ENCODE data around the gene DUSP22. TPM values are rescaled to one million over a fixed set of nuclear protein-coding genes. Genes with fewer than 3 reads are reported as not detected.
A peak's percentile ranks its signal among the peaks of the same experiment; 100 is the strongest.

The DUSP22 gene
- total RNA-seq, 1 donor from 2014 or later: 40.0 TPM

- DNase-seq (ENCODE audit: low spot score): no peak
- peaks cover 66% of the 10 kb centered on the region for H3K9me3 Mint-ChIP-seq
- H3K4me2 ChIP-seq: no peak overlapping the region
- no peak overlapping the region for H3K27ac Mint-ChIP-seq
- no peaks in the 10 kb centered on the region for H3F3A ChIP-seq (ENCODE audit: low read depth)
- no peak overlapping the region for H2AFZ ChIP-seq (replicated peaks)
- no peaks in the 10 kb centered on the region for H3K36me3 ChIP-seq
- H3K9ac ChIP-seq: no peak overlapping the region
- H3K4me3 ChIP-seq: no peak overlapping the region
- H3K27me3 ChIP-seq: no peaks in the 10 kb centered on the region
- peaks cover 7% of the 10 kb centered on the region for H3K9me3 ChIP-seq (ENCODE audit: low read depth)
- no peaks in the 10 kb centered on the region for H3K4me1 Mint-ChIP-seq
- no peaks in the 10 kb centered on the region for H4K20me1 ChIP-seq (ENCODE audit: low read depth)
- H3K4me3 Mint-ChIP-seq: no peak overlapping the region
- H3K27ac ChIP-seq: no peak overlapping the region
- peaks cover 14% of the 10 kb centered on the region for H3K27me3 Mint-ChIP-seq (ENCODE audit: insufficient read depth, low read depth)
- TF ChIP-seq EZH2phosphoT487 (IDR thresholded peaks at IDR 0.05) (no peak), EZH2 (IDR thresholded peaks at IDR 0.05) (no peak)
- TF ChIP-seq, protein P1, sequence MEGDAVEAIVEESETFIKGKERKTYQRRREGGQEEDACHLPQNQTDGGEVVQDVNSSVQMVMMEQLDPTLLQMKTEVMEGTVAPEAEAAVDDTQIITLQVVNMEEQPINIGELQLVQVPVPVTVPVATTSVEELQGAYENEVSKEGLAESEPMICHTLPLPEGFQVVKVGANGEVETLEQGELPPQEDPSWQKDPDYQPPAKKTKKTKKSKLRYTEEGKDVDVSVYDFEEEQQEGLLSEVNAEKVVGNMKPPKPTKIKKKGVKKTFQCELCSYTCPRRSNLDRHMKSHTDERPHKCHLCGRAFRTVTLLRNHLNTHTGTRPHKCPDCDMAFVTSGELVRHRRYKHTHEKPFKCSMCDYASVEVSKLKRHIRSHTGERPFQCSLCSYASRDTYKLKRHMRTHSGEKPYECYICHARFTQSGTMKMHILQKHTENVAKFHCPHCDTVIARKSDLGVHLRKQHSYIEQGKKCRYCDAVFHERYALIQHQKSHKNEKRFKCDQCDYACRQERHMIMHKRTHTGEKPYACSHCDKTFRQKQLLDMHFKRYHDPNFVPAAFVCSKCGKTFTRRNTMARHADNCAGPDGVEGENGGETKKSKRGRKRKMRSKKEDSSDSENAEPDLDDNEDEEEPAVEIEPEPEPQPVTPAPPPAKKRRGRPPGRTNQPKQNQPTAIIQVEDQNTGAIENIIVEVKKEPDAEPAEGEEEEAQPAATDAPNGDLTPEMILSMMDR (IDR thresholded peaks at IDR 0.05): no peak
- no peaks in the 10 kb centered on the region for H3K4me1 ChIP-seq
- no peaks in the 10 kb centered on the region for H3K79me2 ChIP-seq (ENCODE audit: low read depth)
- H3K36me3 Mint-ChIP-seq: peaks cover 15% of the 10 kb centered on the region
Measured at GRCh38 chr6:347951-348859, 55.9 kb downstream of the DUSP22 start.

- H3K36me3 ChIP-seq: no peaks in the 10 kb centered on the region
- Mint-ChIP-seq H3K4me1 (peaks cover 3% of the 10 kb centered on the region), H3K36me3 (peaks cover 14% of the 10 kb centered on the region), H3K4me3 (no peak overlapping the region), H3K9me3 (peaks cover 64% of the 10 kb centered on the region), H3K27ac (peak overlapping the region; percentile 14), H3K27me3 (ENCODE audit: insufficient read depth, low read depth) (peaks cover 12% of the 10 kb centered on the region)
- no peak overlapping the region for H3K4me3 ChIP-seq
- H3K4me1 ChIP-seq: no peaks in the 10 kb centered on the region
- no peaks in the 10 kb centered on the region for H3F3A ChIP-seq (ENCODE audit: low read depth)
- H3K27ac ChIP-seq: no peak overlapping the region
- no peaks in the 10 kb centered on the region for H3K79me2 ChIP-seq (ENCODE audit: low read depth)
- H3K9ac ChIP-seq: no peak overlapping the region
- no peak for DNase-seq (ENCODE audit: low spot score)
- H3K4me2 ChIP-seq: no peak overlapping the region
- no peaks in the 10 kb centered on the region for H3K27me3 ChIP-seq
- H3K9me3 ChIP-seq (ENCODE audit: low read depth): peaks cover 7% of the 10 kb centered on the region
- H2AFZ ChIP-seq (replicated peaks): no peak overlapping the region
- no peaks in the 10 kb centered on the region for H4K20me1 ChIP-seq (ENCODE audit: low read depth)
- TF ChIP-seq EZH2phosphoT487 (IDR thresholded peaks at IDR 0.05): no peak
Measured at GRCh38 chr6:348860-349396, 56.6 kb downstream of the DUSP22 start.

DNA sequence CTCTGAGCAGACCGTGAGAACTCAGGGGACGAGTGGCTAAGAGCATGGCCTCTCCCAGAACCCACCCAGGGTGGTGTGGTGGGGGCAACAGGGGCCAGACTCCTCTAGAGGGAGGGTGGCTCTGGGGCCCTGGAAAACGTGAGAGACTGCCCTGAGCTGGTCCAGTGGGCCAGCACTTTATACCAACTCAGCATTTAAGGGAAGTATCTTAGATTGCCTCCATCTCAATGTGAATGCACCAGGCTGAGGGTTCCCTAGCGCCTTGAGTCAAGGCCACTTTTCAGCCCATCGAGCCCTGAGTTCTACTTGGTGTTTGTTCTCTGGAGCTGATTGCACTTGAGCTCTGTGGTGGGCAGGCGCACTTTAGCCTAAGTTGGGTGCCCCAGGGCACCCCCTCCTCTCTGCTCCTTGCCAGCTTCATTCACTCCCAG is 57.2 kb downstream of the DUSP22 start:
- H3K36me3 ChIP-seq: no peaks in the 10 kb centered on the region
- no peak overlapping the region for H3K27ac Mint-ChIP-seq
- no peaks in the 10 kb centered on the region for H3F3A ChIP-seq (ENCODE audit: low read depth)
- H3K36me3 Mint-ChIP-seq: peaks cover 13% of the 10 kb centered on the region
- H3K27ac ChIP-seq: no peak overlapping the region
- H3K27me3 ChIP-seq: no peaks in the 10 kb centered on the region
- peaks cover 7% of the 10 kb centered on the region for H3K9me3 ChIP-seq (ENCODE audit: low read depth)
- H4K20me1 ChIP-seq (ENCODE audit: low read depth): no peaks in the 10 kb centered on the region
- peaks cover 65% of the 10 kb centered on the region for H3K9me3 Mint-ChIP-seq
- peaks cover 7% of the 10 kb centered on the region for H3K27me3 Mint-ChIP-seq (ENCODE audit: insufficient read depth, low read depth)
- TF ChIP-seq, protein P1 (IDR thresholded peaks at IDR 0.05): no peak
- TF ChIP-seq EZH2 (IDR thresholded peaks at IDR 0.05) (no peak), EZH2phosphoT487 (IDR thresholded peaks at IDR 0.05) (no peak)
- H3K4me1 ChIP-seq: no peaks in the 10 kb centered on the region
- DNase-seq (ENCODE audit: low spot score): no peak
- H3K4me1 Mint-ChIP-seq: peaks cover 4% of the 10 kb centered on the region
- no peak overlapping the region for H3K4me3 Mint-ChIP-seq
- H3K79me2 ChIP-seq (ENCODE audit: low read depth): no peaks in the 10 kb centered on the region
- H3K4me2 ChIP-seq: no peak overlapping the region
- H3K4me3 ChIP-seq: no peak overlapping the region
- H3K9ac ChIP-seq: no peak overlapping the region
- H2AFZ ChIP-seq (replicated peaks): no peak overlapping the region

DNA sequence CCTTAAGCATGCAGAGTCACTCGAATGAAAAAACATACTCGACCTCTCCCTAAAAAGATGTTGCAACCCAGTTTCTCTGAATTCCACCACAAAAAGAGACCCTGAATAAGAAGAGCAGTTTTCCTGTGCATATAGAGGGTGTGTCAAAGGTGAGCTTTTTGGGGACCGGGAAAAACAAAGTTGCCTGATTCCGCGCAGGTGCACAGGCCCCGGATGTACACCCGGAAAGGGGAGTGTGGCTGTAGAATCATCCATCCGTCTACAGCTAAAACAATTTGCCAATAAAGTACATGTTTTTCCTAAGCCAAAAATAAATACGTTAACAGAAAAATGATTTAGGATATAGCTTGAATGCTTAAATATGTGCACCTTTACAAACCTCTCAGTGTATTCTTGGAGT is 58.1 kb downstream of the DUSP22 start:
- H3K9ac ChIP-seq: no peak overlapping the region
- no peaks in the 10 kb centered on the region for H3K27me3 ChIP-seq
- Mint-ChIP-seq H3K27me3 (ENCODE audit: insufficient read depth, low read depth) (peaks cover 5% of the 10 kb centered on the region), H3K27ac (no peak overlapping the region), H3K4me3 (no peak overlapping the region), H3K9me3 (peaks cover 64% of the 10 kb centered on the region), H3K4me1 (peaks cover 9% of the 10 kb centered on the region), H3K36me3 (peaks cover 13% of the 10 kb centered on the region)
- H3K4me2 ChIP-seq: no peak overlapping the region
- no peaks in the 10 kb centered on the region for H3K79me2 ChIP-seq (ENCODE audit: low read depth)
- TF ChIP-seq EZH2phosphoT487 (IDR thresholded peaks at IDR 0.05) (no peak), EZH2 (IDR thresholded peaks at IDR 0.05) (no peak)
- TF ChIP-seq, protein P1 (IDR thresholded peaks at IDR 0.05): no peak
- H3K4me3 ChIP-seq: no peak overlapping the region
- H3K4me1 ChIP-seq: peaks cover 2% of the 10 kb centered on the region
- peaks cover 7% of the 10 kb centered on the region for H3K9me3 ChIP-seq (ENCODE audit: low read depth)
- H2AFZ ChIP-seq (replicated peaks): no peak overlapping the region
- H3K27ac ChIP-seq: no peak overlapping the region
- H3K36me3 ChIP-seq: no peaks in the 10 kb centered on the region
- H4K20me1 ChIP-seq (ENCODE audit: low read depth): no peaks in the 10 kb centered on the region
- DNase-seq (ENCODE audit: low spot score): no peak
- H3F3A ChIP-seq (ENCODE audit: low read depth): no peaks in the 10 kb centered on the region
